ENCODE results near the gene SLC14A1.

DNA sequence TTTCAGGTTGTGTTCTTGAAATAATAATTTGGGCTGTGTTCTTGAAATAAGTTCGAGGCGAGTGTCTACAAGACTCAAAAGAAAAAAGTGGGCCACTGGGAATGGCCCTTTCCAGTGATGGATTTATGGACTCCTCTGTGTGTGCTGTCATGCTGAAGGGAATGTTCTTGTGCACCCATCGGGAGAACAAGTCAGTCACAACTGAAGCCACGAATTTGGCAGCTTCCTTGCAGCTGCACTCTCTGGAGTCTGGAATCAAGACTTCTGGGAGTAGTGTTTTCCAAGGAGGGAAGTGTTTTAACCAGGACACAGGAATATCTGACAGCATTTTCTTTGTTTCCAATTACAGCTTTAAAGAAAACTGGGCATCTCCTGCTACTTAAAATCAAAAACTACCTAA lies 620 bp downstream of the SLC14A1 start:
- TF ChIP-seq EZH2 (IDR thresholded peaks at IDR 0.05; ENCODE audit: insufficient read depth, low read length) = no peak
- TF ChIP-seq, protein P1, sequence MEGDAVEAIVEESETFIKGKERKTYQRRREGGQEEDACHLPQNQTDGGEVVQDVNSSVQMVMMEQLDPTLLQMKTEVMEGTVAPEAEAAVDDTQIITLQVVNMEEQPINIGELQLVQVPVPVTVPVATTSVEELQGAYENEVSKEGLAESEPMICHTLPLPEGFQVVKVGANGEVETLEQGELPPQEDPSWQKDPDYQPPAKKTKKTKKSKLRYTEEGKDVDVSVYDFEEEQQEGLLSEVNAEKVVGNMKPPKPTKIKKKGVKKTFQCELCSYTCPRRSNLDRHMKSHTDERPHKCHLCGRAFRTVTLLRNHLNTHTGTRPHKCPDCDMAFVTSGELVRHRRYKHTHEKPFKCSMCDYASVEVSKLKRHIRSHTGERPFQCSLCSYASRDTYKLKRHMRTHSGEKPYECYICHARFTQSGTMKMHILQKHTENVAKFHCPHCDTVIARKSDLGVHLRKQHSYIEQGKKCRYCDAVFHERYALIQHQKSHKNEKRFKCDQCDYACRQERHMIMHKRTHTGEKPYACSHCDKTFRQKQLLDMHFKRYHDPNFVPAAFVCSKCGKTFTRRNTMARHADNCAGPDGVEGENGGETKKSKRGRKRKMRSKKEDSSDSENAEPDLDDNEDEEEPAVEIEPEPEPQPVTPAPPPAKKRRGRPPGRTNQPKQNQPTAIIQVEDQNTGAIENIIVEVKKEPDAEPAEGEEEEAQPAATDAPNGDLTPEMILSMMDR (IDR thresholded peaks at IDR 0.05; ENCODE audit: insufficient read depth, low read depth, low read length) = no peak
